ENCODE measurements around the gene NAV2.
A peak's percentile ranks its signal among the peaks of the same experiment; 100 is the strongest.

The NAV2 gene

DNA sequence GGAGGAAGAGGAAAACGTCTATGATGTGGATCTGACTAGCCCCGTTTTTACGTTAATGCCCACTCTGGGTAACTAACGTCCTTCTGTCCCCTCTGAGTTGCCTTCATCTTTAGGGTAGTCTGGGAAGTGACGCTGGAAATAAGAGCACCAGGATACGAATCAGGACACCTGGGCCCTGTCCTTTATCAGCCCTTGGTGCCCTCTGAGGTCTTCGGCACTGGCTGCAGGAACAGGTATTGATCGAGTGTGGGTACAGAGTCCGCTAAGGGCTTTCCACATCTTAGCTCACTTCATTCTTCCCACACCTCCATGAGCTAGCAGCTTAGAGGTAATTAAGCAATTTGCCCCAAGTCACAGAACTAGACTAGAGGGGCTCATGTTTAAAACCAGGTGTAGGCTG, 223.8 kb downstream of the NAV2 start:
- H3K27ac ChIP-seq (ENCODE audit: low read length) = no peak overlapping the region
- DNase-seq (ENCODE audit: low read depth, low spot score) = no peak

GRCh38 chr11:19938169-19938856, 225.7 kb downstream of the NAV2 start:
- peaks cover 2% of the 10 kb centered on the region; the same call in 1 of the 2 replicates for H3K36me3 ChIP-seq (ENCODE audit: control insufficient read depth, insufficient read depth, low read length)
- no peaks in the 10 kb centered on the region for H3K9me3 ChIP-seq (ENCODE audit: control insufficient read depth, insufficient read depth, low read length)
- no peak overlapping the region for H3K27ac ChIP-seq (ENCODE audit: low read length)
- H3K27me3 ChIP-seq (ENCODE audit: control insufficient read depth, insufficient read depth, low read length) = no peaks in the 10 kb centered on the region
- DNase-seq (ENCODE audit: low read depth, low spot score) = no peak
- no peak overlapping the region for H3K4me3 ChIP-seq (ENCODE audit: low read length)
- H3K4me1 ChIP-seq (ENCODE audit: control insufficient read depth, insufficient read depth, low read length) = no peaks in the 10 kb centered on the region
- WGBS (ENCODE audit: insufficient coverage, insufficient read length) = no CpG with 5 or more reads among the region's 10 CpGs

More for the DNA sequence above, 223.8 kb downstream of the NAV2 start:
- no peaks in the 10 kb centered on the region for H3K27me3 ChIP-seq (ENCODE audit: control insufficient read depth, insufficient read depth, low read length)
- no peaks in the 10 kb centered on the region for H3K9me3 ChIP-seq (ENCODE audit: control insufficient read depth, insufficient read depth, low read length)
- no peak overlapping the region for H3K4me3 ChIP-seq (ENCODE audit: low read length)
- H3K36me3 ChIP-seq (ENCODE audit: control insufficient read depth, insufficient read depth, low read length) = peaks cover 5% of the 10 kb centered on the region; the same call in 1 of the 2 replicates
- WGBS (ENCODE audit: insufficient coverage, insufficient read length) = no CpG with 5 or more reads among the region's 9 CpGs
- H3K4me1 ChIP-seq (ENCODE audit: control insufficient read depth, insufficient read depth, low read length) = no peaks in the 10 kb centered on the region

- Histone ChIP-seq H3K27me3 (ENCODE audit: control insufficient read depth, insufficient read depth, low read length) (no peaks in the 10 kb centered on the region), H3K4me1 (ENCODE audit: control insufficient read depth, insufficient read depth, low read length) (no peaks in the 10 kb centered on the region), H3K27ac (ENCODE audit: low read length) (no peak overlapping the region), H3K36me3 (ENCODE audit: control insufficient read depth, insufficient read depth, low read length) (peaks cover 2% of the 10 kb centered on the region; the same call in 1 of the 2 replicates), H3K9me3 (ENCODE audit: control insufficient read depth, insufficient read depth, low read length) (no peaks in the 10 kb centered on the region), H3K4me3 (ENCODE audit: low read length) (no peak overlapping the region)
- DNase-seq (ENCODE audit: low read depth, low spot score) = no peak
- no CpG with 5 or more reads among the region's 4 CpGs for WGBS (ENCODE audit: insufficient coverage, insufficient read length)
These were observed 226.2 kb downstream of the NAV2 start for GRCh38 chr11:19938866-19939265.

GRCh38 chr11:19939415-19939929, 226.8 kb downstream of the NAV2 start:
- no peak for DNase-seq (ENCODE audit: low read depth, low spot score)
- Histone ChIP-seq H3K27ac (ENCODE audit: low read length) (no peak overlapping the region), H3K9me3 (ENCODE audit: control insufficient read depth, insufficient read depth, low read length) (no peaks in the 10 kb centered on the region), H3K4me3 (ENCODE audit: low read length) (no peak overlapping the region), H3K4me1 (ENCODE audit: control insufficient read depth, insufficient read depth, low read length) (no peaks in the 10 kb centered on the region), H3K36me3 (ENCODE audit: control insufficient read depth, insufficient read depth, low read length) (peaks cover 2% of the 10 kb centered on the region; the same call in 1 of the 2 replicates), H3K27me3 (ENCODE audit: control insufficient read depth, insufficient read depth, low read length) (no peaks in the 10 kb centered on the region)
- no CpG with 5 or more reads among the region's 9 CpGs for WGBS (ENCODE audit: insufficient coverage, insufficient read length)

DNA sequence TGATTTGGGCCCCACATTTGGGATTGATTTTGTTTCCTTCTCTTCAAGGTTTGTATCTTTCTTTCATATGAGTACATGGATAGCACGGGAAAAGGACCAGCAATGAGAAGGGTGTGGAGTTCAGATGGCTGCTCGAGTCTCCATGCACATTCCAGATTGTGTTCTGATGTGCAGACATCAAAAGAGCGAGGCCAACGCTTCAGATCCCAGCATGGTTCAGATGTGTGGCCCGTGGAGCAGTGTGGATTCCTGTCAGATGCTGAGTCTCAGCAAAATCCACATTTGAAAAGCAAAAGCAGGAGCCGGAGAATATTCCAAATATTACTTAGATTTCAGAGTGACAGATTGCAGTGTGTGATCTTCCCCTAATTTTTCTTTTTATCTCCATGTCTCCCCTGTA, 228.2 kb downstream of the NAV2 start:
- WGBS (ENCODE audit: insufficient coverage, insufficient read length) = no CpG with 5 or more reads among the region's 6 CpGs
- no peaks in the 10 kb centered on the region for H3K27me3 ChIP-seq (ENCODE audit: control insufficient read depth, insufficient read depth, low read length)
- H3K9me3 ChIP-seq (ENCODE audit: control insufficient read depth, insufficient read depth, low read length) = no peaks in the 10 kb centered on the region
- no peak overlapping the region for H3K4me3 ChIP-seq (ENCODE audit: low read length)
- H3K36me3 ChIP-seq (ENCODE audit: control insufficient read depth, insufficient read depth, low read length) = peaks cover 2% of the 10 kb centered on the region; the same call in 1 of the 2 replicates
- no peaks in the 10 kb centered on the region for H3K4me1 ChIP-seq (ENCODE audit: control insufficient read depth, insufficient read depth, low read length)
- no peak overlapping the region for H3K27ac ChIP-seq (ENCODE audit: low read length)
- DNase-seq (ENCODE audit: low read depth, low spot score) = no peak

DNA sequence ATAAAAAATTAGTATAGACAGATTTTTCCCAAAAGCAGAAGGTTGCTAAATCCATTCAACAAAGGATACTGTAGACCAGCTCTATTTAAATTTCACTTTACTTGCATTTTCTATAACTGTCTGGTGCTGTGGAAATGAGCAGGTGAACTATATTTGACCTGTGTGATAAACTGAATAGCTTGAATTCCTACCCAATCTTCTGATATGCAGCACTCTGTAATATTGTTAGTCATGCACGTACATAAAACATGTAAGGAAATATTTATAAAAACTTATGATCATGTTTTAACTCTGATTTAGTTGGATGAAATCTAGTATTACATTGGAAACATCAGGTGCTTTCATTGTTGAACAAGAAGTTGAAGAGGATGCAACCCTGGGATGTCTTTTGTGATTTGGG, 234.0 kb downstream of the NAV2 start:
- H3K36me3 ChIP-seq (ENCODE audit: control insufficient read depth, insufficient read depth, low read length) = peaks cover 12% of the 10 kb centered on the region
- no CpG with 5 or more reads among the region's 1 CpG for WGBS (ENCODE audit: insufficient coverage, insufficient read length)
- no peaks in the 10 kb centered on the region for H3K9me3 ChIP-seq (ENCODE audit: control insufficient read depth, insufficient read depth, low read length)
- DNase-seq (ENCODE audit: low read depth, low spot score) = no peak
- H3K27me3 ChIP-seq (ENCODE audit: control insufficient read depth, insufficient read depth, low read length) = no peaks in the 10 kb centered on the region
- no peak overlapping the region for H3K27ac ChIP-seq (ENCODE audit: low read length)
- H3K4me1 ChIP-seq (ENCODE audit: control insufficient read depth, insufficient read depth, low read length) = no peaks in the 10 kb centered on the region
- H3K4me3 ChIP-seq (ENCODE audit: low read length) = no peak overlapping the region

GRCh38 chr11:19947537-19948114, 235.0 kb downstream of the NAV2 start:
- Histone ChIP-seq H3K9me3 (ENCODE audit: control insufficient read depth, insufficient read depth, low read length) (no peaks in the 10 kb centered on the region), H3K27me3 (ENCODE audit: control insufficient read depth, insufficient read depth, low read length) (no peaks in the 10 kb centered on the region), H3K4me3 (ENCODE audit: low read length) (no peak overlapping the region), H3K27ac (ENCODE audit: low read length) (no peak overlapping the region), H3K36me3 (ENCODE audit: control insufficient read depth, insufficient read depth, low read length) (peaks cover 12% of the 10 kb centered on the region), H3K4me1 (ENCODE audit: control insufficient read depth, insufficient read depth, low read length) (no peaks in the 10 kb centered on the region)
- no CpG with 5 or more reads among the region's 5 CpGs for WGBS (ENCODE audit: insufficient coverage, insufficient read length)
- DNase-seq (ENCODE audit: low read depth, low spot score) = no peak

DNA sequence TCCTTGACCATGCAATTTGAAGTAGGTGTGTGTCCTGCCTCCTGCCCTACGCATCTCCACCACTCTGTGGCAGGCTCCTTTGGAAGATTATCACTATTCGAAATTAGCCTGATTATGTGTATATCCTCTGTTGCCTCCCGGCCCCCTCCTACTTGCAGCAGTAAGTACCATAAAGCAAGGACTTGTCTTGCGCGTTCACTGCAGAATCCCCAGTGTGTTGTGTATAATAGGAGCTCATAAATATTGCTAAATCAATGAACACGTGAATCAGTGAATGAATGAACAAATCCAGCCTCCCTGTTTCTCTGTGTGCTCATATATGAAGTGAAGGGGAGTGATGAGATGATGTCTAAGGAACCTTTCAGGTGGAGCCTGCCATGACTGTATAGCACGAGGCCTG, 237.0 kb downstream of the NAV2 start:
- no CpG with 5 or more reads among the region's 7 CpGs for WGBS (ENCODE audit: insufficient coverage, insufficient read length)
- H3K27ac ChIP-seq (ENCODE audit: low read length) = no peak overlapping the region
- H3K4me1 ChIP-seq (ENCODE audit: control insufficient read depth, insufficient read depth, low read length) = 0 out of 2 replicates have a peak, but pooled peaks cover 3% of the 10 kb centered on the region
- H3K27me3 ChIP-seq (ENCODE audit: control insufficient read depth, insufficient read depth, low read length) = no peaks in the 10 kb centered on the region
- peaks cover 12% of the 10 kb centered on the region for H3K36me3 ChIP-seq (ENCODE audit: control insufficient read depth, insufficient read depth, low read length)
- H3K4me3 ChIP-seq (ENCODE audit: low read length) = no peak overlapping the region
- DNase-seq (ENCODE audit: low read depth, low spot score) = no peak
- H3K9me3 ChIP-seq (ENCODE audit: control insufficient read depth, insufficient read depth, low read length) = no peaks in the 10 kb centered on the region

GRCh38 chr11:19951558-19952115, 239.0 kb downstream of the NAV2 start:
- Histone ChIP-seq H3K4me3 (ENCODE audit: low read length) (no peak overlapping the region), H3K36me3 (ENCODE audit: control insufficient read depth, insufficient read depth, low read length) (peaks cover 12% of the 10 kb centered on the region), H3K9me3 (ENCODE audit: control insufficient read depth, insufficient read depth, low read length) (no peaks in the 10 kb centered on the region), H3K27ac (ENCODE audit: low read length) (no peak overlapping the region), H3K4me1 (ENCODE audit: control insufficient read depth, insufficient read depth, low read length) (0 out of 2 replicates have a peak, but pooled peaks cover 3% of the 10 kb centered on the region), H3K27me3 (ENCODE audit: control insufficient read depth, insufficient read depth, low read length) (no peaks in the 10 kb centered on the region)
- no CpG with 5 or more reads among the region's 6 CpGs for WGBS (ENCODE audit: insufficient coverage, insufficient read length)
- DNase-seq (ENCODE audit: low read depth, low spot score) = peak; percentile 25

DNA sequence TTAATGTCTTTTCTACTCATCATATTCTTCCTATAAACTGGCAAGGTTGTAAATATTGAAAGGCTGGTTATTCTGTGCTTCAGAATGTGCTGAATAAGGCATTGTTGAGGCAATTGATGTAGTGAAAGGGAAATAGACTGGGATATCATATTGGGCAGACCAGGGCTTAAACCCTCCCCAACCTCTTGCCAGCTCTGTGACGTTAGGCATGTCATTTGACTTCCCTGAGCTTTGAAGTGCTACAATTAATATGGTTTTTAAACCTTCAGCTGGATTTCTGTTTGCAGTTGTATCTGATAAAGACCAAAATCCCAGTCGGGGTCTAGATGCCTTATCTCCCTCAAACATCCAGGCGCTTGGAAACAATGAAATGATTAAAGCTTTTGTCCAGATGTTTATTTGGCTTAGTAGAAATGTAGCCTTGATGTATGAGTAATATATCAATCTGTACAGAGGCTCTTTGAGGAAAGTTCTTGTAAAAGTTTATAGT, 239.5 kb downstream of the NAV2 start:
- peaks cover 12% of the 10 kb centered on the region for H3K36me3 ChIP-seq (ENCODE audit: control insufficient read depth, insufficient read depth, low read length)
- DNase-seq (ENCODE audit: low read depth, low spot score) = no peak
- 0 out of 2 replicates have a peak, but pooled peaks cover 3% of the 10 kb centered on the region for H3K4me1 ChIP-seq (ENCODE audit: control insufficient read depth, insufficient read depth, low read length)
- WGBS (ENCODE audit: insufficient coverage, insufficient read length) = no CpG with 5 or more reads among the region's 3 CpGs
- H3K4me3 ChIP-seq (ENCODE audit: low read length) = no peak overlapping the region
- H3K9me3 ChIP-seq (ENCODE audit: control insufficient read depth, insufficient read depth, low read length) = no peaks in the 10 kb centered on the region
- no peaks in the 10 kb centered on the region for H3K27me3 ChIP-seq (ENCODE audit: control insufficient read depth, insufficient read depth, low read length)
- H3K27ac ChIP-seq (ENCODE audit: low read length) = no peak overlapping the region
